MM.1S (cell line): Measurements from ENCODE around the gene TSHB.

ENCODE experiments used
- DNase-seq: peaks from one replicate; pipeline ENCODE4 v3.0.0-alpha.2; 2015
- H2AFZ ChIP-seq: fragments of 300-600 bp; sonication (generic); 2 replicates; pipeline ENCODE4 v1.6.0; 2016; ENCODE audit warnings: antibody characterized with exemption, low read length
- H3F3A ChIP-seq: fragments of 300-600 bp; sonication (generic); 2 replicates; pipeline ENCODE4 v1.6.1; 2016; ENCODE audit warnings: mild to moderate bottlenecking, antibody characterized with exemption, low read length, moderate library complexity, mixed read lengths; ENCODE audit not compliant: insufficient read depth
- H3K27ac ChIP-seq: fragments of 300-600 bp; sonication (generic); 2 replicates; pipeline ENCODE4 v1.5.1; 2016; ENCODE audit warnings: mild to moderate bottlenecking, low read length
- H3K27me3 ChIP-seq: fragments of 300-600 bp; sonication (generic); replicated peaks from 2 replicates; pipeline ENCODE4 v1.6.0; 2016; ENCODE audit warnings: low read length; ENCODE audit not compliant: insufficient read depth
- H3K36me3 ChIP-seq: fragments of 300-600 bp; sonication (generic); replicated peaks from 2 replicates; pipeline ENCODE4 v1.6.1; 2016; ENCODE audit warnings: mild to moderate bottlenecking, low read length, mixed read lengths; ENCODE audit not compliant: insufficient read depth
- H3K4me1 ChIP-seq: fragments of 300-600 bp; sonication (generic); 2 replicates; pipeline ENCODE4 v1.6.1; 2016; ENCODE audit warnings: low read length, mixed read lengths
- H3K4me2 ChIP-seq: fragments of 300-600 bp; sonication (generic); 2 replicates; pipeline ENCODE4 v1.6.0; 2016; ENCODE audit warnings: low read depth, low read length
- H3K4me3 ChIP-seq: fragments of 300-600 bp; sonication (generic); 2 replicates; pipeline ENCODE4 v1.5.1; 2016; ENCODE audit warnings: low read length, mixed read lengths
- H3K79me2 ChIP-seq: fragments of 300-600 bp; sonication (generic); 2 replicates; pipeline ENCODE4 v1.6.1; 2016; ENCODE audit warnings: mixed run types, low read length, mixed read lengths
- H3K9ac ChIP-seq: fragments of 300-600 bp; sonication (generic); 2 replicates; pipeline ENCODE4 v1.6.1; 2016; ENCODE audit warnings: low read length, mixed read lengths
- H3K9me2 ChIP-seq: fragments of 300-600 bp; sonication (generic); replicated peaks from 2 replicates; pipeline ENCODE4 v1.6.1; 2016; ENCODE audit warnings: mild to moderate bottlenecking, low read length, mixed read lengths; ENCODE audit not compliant: insufficient read depth
- H3K9me3 ChIP-seq: fragments of 300-600 bp; sonication (generic); replicated peaks from 2 replicates; pipeline ENCODE4 v1.6.1; 2016; ENCODE audit warnings: mild to moderate bottlenecking, low read length, mixed read lengths; ENCODE audit not compliant: insufficient read depth
- H4K20me1 ChIP-seq: fragments of 300-600 bp; sonication (generic); 2 replicates; pipeline ENCODE4 v1.6.1; 2016; ENCODE audit warnings: mild to moderate bottlenecking, low read length, moderate library complexity, mixed read lengths; ENCODE audit not compliant: insufficient read depth
- EZH2 ChIP-seq: fragments of 300-600 bp; sonication (generic); optimal IDR thresholded peaks from 2 replicates; pipeline ENCODE3; 2017; ENCODE audit warnings: low read depth, mild to moderate bottlenecking, antibody characterized with exemption, low read length, mixed read lengths
- EZH2phosphoT487 ChIP-seq: fragments of 300-600 bp; sonication (generic); IDR thresholded peaks from 2 replicates; pipeline ENCODE4 v1.6.1; 2018; ENCODE audit warnings: antibody characterized with exemption, low read length
- TF ChIP-seq, protein P1 (sequence below): fragments of 300-600 bp; sonication (generic); IDR thresholded peaks from 2 replicates; pipeline ENCODE4 v1.5.1; 2016; ENCODE audit warnings: antibody characterized with exemption, low read length, mixed read lengths

TSHB gene

GRCh38 chr1:115035652-115036051, 6.0 kb downstream of the TSHB start:
- Histone ChIP-seq H3K4me3 (no peak overlapping the region), H3K4me1 (no peaks in the 10 kb centered on the region), H2AFZ (no peak overlapping the region), H3K79me2 (no peaks in the 10 kb centered on the region), H3K36me3 (no peaks in the 10 kb centered on the region), H3K9ac (no peak overlapping the region), H3K27me3 (no peaks in the 10 kb centered on the region), H3F3A (no peaks in the 10 kb centered on the region), H3K9me3 (no peaks in the 10 kb centered on the region), H3K9me2 (no peaks in the 10 kb centered on the region), H4K20me1 (no peaks in the 10 kb centered on the region), H3K4me2 (no peak overlapping the region), H3K27ac (no peak overlapping the region)
- no peak for DNase-seq
- TF ChIP-seq EZH2phosphoT487 (no peak), EZH2 (no peak)
- TF ChIP-seq, protein P1, sequence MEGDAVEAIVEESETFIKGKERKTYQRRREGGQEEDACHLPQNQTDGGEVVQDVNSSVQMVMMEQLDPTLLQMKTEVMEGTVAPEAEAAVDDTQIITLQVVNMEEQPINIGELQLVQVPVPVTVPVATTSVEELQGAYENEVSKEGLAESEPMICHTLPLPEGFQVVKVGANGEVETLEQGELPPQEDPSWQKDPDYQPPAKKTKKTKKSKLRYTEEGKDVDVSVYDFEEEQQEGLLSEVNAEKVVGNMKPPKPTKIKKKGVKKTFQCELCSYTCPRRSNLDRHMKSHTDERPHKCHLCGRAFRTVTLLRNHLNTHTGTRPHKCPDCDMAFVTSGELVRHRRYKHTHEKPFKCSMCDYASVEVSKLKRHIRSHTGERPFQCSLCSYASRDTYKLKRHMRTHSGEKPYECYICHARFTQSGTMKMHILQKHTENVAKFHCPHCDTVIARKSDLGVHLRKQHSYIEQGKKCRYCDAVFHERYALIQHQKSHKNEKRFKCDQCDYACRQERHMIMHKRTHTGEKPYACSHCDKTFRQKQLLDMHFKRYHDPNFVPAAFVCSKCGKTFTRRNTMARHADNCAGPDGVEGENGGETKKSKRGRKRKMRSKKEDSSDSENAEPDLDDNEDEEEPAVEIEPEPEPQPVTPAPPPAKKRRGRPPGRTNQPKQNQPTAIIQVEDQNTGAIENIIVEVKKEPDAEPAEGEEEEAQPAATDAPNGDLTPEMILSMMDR = no peak

GRCh38 chr1:115036814-115037507, 7.3 kb downstream of the TSHB start:
- Histone ChIP-seq H3K79me2 (no peaks in the 10 kb centered on the region), H3K9ac (no peak overlapping the region), H3K27me3 (no peaks in the 10 kb centered on the region), H3K4me1 (no peaks in the 10 kb centered on the region), H3F3A (no peaks in the 10 kb centered on the region), H3K27ac (no peak overlapping the region), H3K9me2 (no peaks in the 10 kb centered on the region), H3K36me3 (no peaks in the 10 kb centered on the region), H4K20me1 (no peaks in the 10 kb centered on the region), H3K9me3 (no peaks in the 10 kb centered on the region), H3K4me3 (no peak overlapping the region), H2AFZ (no peak overlapping the region), H3K4me2 (no peak overlapping the region)
- no peak for TF ChIP-seq EZH2phosphoT487
- TF ChIP-seq, protein P1 = no peak
- no peak for TF ChIP-seq EZH2
- no peak for DNase-seq

DNA sequence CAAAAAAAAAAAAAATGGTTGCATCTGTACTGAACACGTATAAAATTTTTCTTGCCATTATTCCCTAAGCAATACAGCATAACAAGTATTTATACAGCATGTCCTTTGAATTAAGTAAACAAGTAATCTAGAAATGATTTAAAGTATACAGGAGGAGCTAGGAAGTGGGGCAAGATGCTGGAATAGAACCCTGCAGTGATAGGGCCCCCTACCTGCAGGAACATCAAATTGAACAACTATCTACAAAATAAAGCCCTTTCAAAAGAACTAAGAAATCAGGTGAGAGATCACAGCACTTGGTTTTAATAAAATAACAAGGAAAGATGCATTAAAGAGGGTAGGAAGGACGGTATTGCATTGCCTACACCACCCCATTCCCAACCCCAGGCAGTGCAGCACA, 10.9 kb downstream of the TSHB start:
- H3K36me3 ChIP-seq = no peaks in the 10 kb centered on the region

More for the DNA sequence above, 10.9 kb downstream of the TSHB start:
- H2AFZ ChIP-seq = no peak overlapping the region
- H3K27ac ChIP-seq = no peak overlapping the region
- H3K27me3 ChIP-seq = no peaks in the 10 kb centered on the region
- no peaks in the 10 kb centered on the region for H3F3A ChIP-seq
- H3K9me3 ChIP-seq = no peaks in the 10 kb centered on the region
- no peaks in the 10 kb centered on the region for H4K20me1 ChIP-seq
- H3K9me2 ChIP-seq = no peaks in the 10 kb centered on the region
- no peak overlapping the region for H3K9ac ChIP-seq
- no peaks in the 10 kb centered on the region for H3K4me1 ChIP-seq
- no peak overlapping the region for H3K4me3 ChIP-seq
- TF ChIP-seq EZH2 = no peak
- TF ChIP-seq, protein P1 = no peak
- no peak for TF ChIP-seq EZH2phosphoT487
- H3K4me2 ChIP-seq = no peak overlapping the region
- H3K79me2 ChIP-seq = no peaks in the 10 kb centered on the region
- no peak for DNase-seq
